ENCODE data around the gene YPEL4.

The YPEL4 gene

DNA sequence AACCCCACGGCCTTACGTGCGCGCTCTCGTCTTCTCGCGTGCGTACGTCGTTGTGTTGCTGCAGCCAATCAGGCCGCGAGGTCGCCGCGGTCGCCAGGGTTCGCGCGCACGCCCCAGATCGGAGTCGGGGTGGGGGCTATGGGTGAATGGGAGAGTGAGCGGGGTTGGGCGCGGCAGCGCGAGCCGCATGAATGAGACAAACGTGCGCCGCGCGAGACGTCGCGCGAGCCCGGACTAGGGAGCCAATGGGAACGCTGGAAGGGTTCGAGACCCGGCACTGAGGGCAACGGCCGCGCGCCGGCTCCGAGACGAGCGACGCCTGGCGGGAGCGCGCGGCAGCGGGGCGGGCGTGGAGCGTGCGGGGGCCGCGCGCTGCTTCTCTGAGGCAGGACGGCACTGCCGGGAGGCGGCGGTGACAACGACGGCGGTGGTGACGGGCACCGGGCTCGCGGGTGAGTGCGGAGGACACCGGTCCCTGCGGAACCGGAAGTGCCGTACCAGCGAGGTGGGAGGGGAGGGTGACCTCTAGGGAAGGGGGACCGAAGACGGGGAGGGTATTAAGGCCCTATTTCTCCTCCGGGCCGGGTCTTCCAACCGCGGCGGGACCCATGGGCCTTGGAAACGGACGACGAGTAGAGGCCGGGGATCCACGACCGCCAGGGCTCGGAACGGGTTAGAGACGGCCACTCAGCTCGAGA, 18.2 kb upstream of the YPEL4 start, which contains the start of gene ZDHHC5:
TSS of gene ZDHHC5 (plus strand) at position 379 of the 698 bp plus-strand sequence. CDS start 4,977 bp downstream, outside the sequence.
- TF ChIP-seq, protein P1, sequence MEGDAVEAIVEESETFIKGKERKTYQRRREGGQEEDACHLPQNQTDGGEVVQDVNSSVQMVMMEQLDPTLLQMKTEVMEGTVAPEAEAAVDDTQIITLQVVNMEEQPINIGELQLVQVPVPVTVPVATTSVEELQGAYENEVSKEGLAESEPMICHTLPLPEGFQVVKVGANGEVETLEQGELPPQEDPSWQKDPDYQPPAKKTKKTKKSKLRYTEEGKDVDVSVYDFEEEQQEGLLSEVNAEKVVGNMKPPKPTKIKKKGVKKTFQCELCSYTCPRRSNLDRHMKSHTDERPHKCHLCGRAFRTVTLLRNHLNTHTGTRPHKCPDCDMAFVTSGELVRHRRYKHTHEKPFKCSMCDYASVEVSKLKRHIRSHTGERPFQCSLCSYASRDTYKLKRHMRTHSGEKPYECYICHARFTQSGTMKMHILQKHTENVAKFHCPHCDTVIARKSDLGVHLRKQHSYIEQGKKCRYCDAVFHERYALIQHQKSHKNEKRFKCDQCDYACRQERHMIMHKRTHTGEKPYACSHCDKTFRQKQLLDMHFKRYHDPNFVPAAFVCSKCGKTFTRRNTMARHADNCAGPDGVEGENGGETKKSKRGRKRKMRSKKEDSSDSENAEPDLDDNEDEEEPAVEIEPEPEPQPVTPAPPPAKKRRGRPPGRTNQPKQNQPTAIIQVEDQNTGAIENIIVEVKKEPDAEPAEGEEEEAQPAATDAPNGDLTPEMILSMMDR (IDR thresholded peaks at IDR 0.05), result peak; percentile 29
- Histone ChIP-seq H2AFZ (peak within 1 kb of the TSS; percentile 91), H3K9ac (peak within 1 kb of the TSS; percentile 72), H3K27ac (peak within 1 kb of the TSS; percentile 99), H3K9me3 (ENCODE audit: control insufficient read depth, low read length) (no peaks in the 10 kb centered on the region), H3K4me3 (ENCODE audit: low read depth, low read length) (peak within 1 kb of the TSS; percentile 83), H3K4me2 (ENCODE audit: low read length) (peak within 1 kb of the TSS; percentile 86), H3K79me2 (peaks cover 10% of the 10 kb centered on the region), H3K4me1 (peaks cover 2% of the 10 kb centered on the region), H3K27me3 (ENCODE audit: control insufficient read depth, insufficient read depth, low read length) (no peaks in the 10 kb centered on the region), H3K36me3 (ENCODE audit: control insufficient read depth, insufficient read depth, low read length) (no peaks in the 10 kb centered on the region)

DNA sequence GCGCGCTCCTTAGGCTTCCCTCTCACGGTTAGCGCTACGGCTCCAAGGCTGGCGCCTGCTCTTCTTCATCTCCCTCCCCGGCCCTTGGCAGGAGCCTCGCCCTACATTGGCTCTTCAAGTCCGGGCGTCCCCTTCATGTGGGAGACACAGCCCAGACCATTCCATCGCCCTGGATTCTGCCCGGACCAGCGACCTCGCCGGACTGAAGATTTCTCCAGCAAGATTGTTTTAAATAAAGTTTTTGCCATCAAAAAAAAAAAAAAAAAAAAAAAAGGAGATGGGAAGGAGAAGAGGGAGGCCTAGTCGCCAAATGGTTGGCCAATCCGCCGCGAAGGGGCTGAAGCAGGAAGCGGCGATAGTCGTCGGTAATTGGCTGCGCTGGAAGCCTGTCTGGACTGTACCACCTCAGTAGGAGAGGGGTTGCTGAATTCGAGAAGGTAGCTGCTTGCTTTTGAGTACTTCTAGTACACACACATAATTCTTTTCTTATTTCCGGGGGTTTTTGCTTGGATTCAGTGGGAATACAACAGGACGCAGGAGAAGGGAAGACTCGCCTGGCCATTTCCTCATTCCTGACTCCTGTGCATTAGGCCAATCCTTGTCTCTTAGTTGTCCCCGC, 17.5 kb upstream of the YPEL4 start:
- Histone ChIP-seq H3K9me3 (ENCODE audit: control insufficient read depth, low read length) (no peaks in the 10 kb centered on the region), H3K79me2 (peaks cover 7% of the 10 kb centered on the region), H3K9ac (peak overlapping the region; percentile 63), H3K4me3 (ENCODE audit: low read depth, low read length) (peak overlapping the region; percentile 83), H3K27ac (peak overlapping the region; percentile 99), H3K4me2 (ENCODE audit: low read length) (peak overlapping the region; percentile 86), H3K27me3 (ENCODE audit: control insufficient read depth, insufficient read depth, low read length) (no peaks in the 10 kb centered on the region), H2AFZ (peak overlapping the region; percentile 91), H3K36me3 (ENCODE audit: control insufficient read depth, insufficient read depth, low read length) (no peaks in the 10 kb centered on the region), H3K4me1 (peaks cover 2% of the 10 kb centered on the region)
- TF ChIP-seq, protein P1 (IDR thresholded peaks at IDR 0.05), result no peak

GRCh38 chr11:57663975-57664374, 14.3 kb upstream of the YPEL4 start:
- H3K79me2 ChIP-seq, result peaks cover 2% of the 10 kb centered on the region
- H3K27ac ChIP-seq, result no peak overlapping the region
- TF ChIP-seq, protein P1 (IDR thresholded peaks at IDR 0.05), result no peak
- no peaks in the 10 kb centered on the region for H3K27me3 ChIP-seq (ENCODE audit: control insufficient read depth, insufficient read depth, low read length)
- H3K4me3 ChIP-seq (ENCODE audit: low read depth, low read length), result no peak overlapping the region
- no peaks in the 10 kb centered on the region for H3K36me3 ChIP-seq (ENCODE audit: control insufficient read depth, insufficient read depth, low read length)
- H3K4me1 ChIP-seq, result peaks cover 1% of the 10 kb centered on the region
- no peak overlapping the region for H3K4me2 ChIP-seq (ENCODE audit: low read length)
- no peak overlapping the region for H2AFZ ChIP-seq
- H3K9ac ChIP-seq, result no peak overlapping the region
- H3K9me3 ChIP-seq (ENCODE audit: control insufficient read depth, low read length), result no peaks in the 10 kb centered on the region

DNA sequence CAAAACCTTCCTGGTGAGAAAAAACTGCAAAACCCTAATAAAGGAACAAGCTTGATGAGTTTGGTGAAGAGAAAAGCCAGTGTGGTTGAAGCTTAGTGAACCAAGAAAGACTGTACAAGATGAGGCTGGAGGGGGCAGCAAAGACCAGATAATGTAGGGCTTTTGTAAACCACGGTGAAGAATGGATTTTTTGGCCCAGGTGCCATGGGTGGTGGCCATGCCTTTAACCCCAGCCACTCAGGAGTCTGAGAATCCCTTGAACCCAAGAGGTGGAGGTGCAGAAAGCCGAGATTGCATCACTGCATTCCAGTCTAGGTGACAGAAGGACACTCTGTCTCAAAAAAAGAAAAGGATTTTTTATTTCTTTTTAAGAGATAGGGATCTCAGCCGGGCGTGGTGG, 13.2 kb upstream of the YPEL4 start:
- no peak overlapping the region for H3K4me3 ChIP-seq (ENCODE audit: low read depth, low read length)
- no peak overlapping the region for H2AFZ ChIP-seq
- no peak overlapping the region for H3K4me2 ChIP-seq (ENCODE audit: low read length)
- TF ChIP-seq, protein P1 (IDR thresholded peaks at IDR 0.05), result no peak
- H3K27me3 ChIP-seq (ENCODE audit: control insufficient read depth, insufficient read depth, low read length), result no peaks in the 10 kb centered on the region
- H3K4me1 ChIP-seq, result no peaks in the 10 kb centered on the region
- no peaks in the 10 kb centered on the region for H3K9me3 ChIP-seq (ENCODE audit: control insufficient read depth, low read length)
- no peak overlapping the region for H3K9ac ChIP-seq
- H3K27ac ChIP-seq, result no peak overlapping the region
- no peaks in the 10 kb centered on the region for H3K36me3 ChIP-seq (ENCODE audit: control insufficient read depth, insufficient read depth, low read length)
- H3K79me2 ChIP-seq, result peaks cover 2% of the 10 kb centered on the region

Measured in parathyroid adenoma (tissue), 2 donors.